Mammary epithelial cell (primary cell): ENCODE results near the gene STAT3.

Experiments
- CTCF ChIP-seq, 2 donors: IDR thresholded peaks in 1 of 2; conservative IDR thresholded peaks in 1 of 2; 2 replicates each; pipeline ENCODE4 v1.5.1; 2011 to 2012; ENCODE audit warnings: inconsistent platforms in 2 of 2, low read length in 2 of 2, mild to moderate bottlenecking in 2 of 2, control low read depth in 1 of 2, low read depth in 1 of 2; ENCODE audit not compliant: insufficient read depth in 1 of 2; ENCODE audit errors: extremely low read depth in 1 of 2
- EZH2 ChIP-seq: IDR thresholded peaks from 2 replicates; pipeline ENCODE4 v1.6.1; 2012; ENCODE audit warnings: low read length, inconsistent platforms, borderline replicate concordance

DNA sequence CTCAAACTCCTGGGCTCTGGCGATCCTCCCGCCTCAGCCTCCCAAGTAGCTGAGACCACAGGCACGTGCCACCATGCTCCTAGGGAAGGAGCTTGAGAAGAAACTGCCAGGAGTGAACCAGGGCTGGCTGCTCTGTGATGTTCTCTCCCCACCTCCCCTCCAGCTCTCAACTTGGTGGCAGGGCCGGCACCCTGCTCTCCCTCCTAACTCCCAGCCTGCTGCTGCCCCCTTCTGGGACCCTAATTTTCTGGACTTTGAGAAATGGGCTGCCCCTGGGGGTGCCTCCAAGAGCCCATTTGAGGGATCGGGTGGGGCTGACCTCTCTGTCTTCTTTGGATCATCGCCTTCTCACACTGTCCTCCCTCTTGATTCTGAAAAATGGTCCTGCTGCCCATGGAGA is 14.9 kb upstream of the STAT3 start:
- no peak for TF ChIP-seq EZH2
- TF ChIP-seq CTCF (conservative IDR thresholded peaks at IDR 0.05 in 1 of 2, IDR thresholded peaks at IDR 0.05 in 1 of 2; ENCODE audit: extremely low read depth in 1 of 2, insufficient read depth in 1 of 2, low read depth in 1 of 2, low read length in 2 of 2) = no peak
